ENCODE data around the gene GCKR. TPM values are rescaled to one million over a fixed set of nuclear protein-coding genes. Genes with fewer than 3 reads are reported as not detected.

The GCKR gene
- total RNA-seq, result not detected in 3 replicates

- peaks cover 13% of the 10 kb centered on the region for H3K4me1 Mint-ChIP-seq
- H3K27ac Mint-ChIP-seq, result no peak within 1 kb of the TSS
- no peak for TF ChIP-seq CTCF (IDR thresholded peaks at IDR 0.05; ENCODE audit: unreplicated experiment)
- no peak for DNase-seq (ENCODE audit: low spot score in 2 of 2, unreplicated experiment in 2 of 2)
- no peaks in the 10 kb centered on the region for H3K36me3 Mint-ChIP-seq
- peak within 1 kb of the TSS; percentile 91 for H3K4me3 Mint-ChIP-seq
- H3K27me3 Mint-ChIP-seq (ENCODE audit: low read depth), result peaks cover 69% of the 10 kb centered on the region
- H3K9me3 Mint-ChIP-seq, result no peaks in the 10 kb centered on the region
These were observed at the start of gene GCKR for GRCh38 chr2:27496357-27497287. GCKR (plus strand) TSS chr2:27496839; CDS start chr2:27496905, 66 bp downstream.

GRCh38 chr2:27448381-27448780, 48.3 kb upstream of the GCKR start:
- H3K4me3 Mint-ChIP-seq, result no peak overlapping the region
- no peaks in the 10 kb centered on the region for H3K4me1 Mint-ChIP-seq
- no peak for DNase-seq (ENCODE audit: low spot score in 2 of 2, unreplicated experiment in 2 of 2)
- peaks cover 40% of the 10 kb centered on the region for H3K36me3 Mint-ChIP-seq
- no peaks in the 10 kb centered on the region for H3K27me3 Mint-ChIP-seq (ENCODE audit: low read depth)
- H3K27ac Mint-ChIP-seq, result no peak overlapping the region
- no peaks in the 10 kb centered on the region for H3K9me3 Mint-ChIP-seq
- no peak for TF ChIP-seq CTCF (IDR thresholded peaks at IDR 0.05; ENCODE audit: unreplicated experiment)

- Mint-ChIP-seq H3K27me3 (ENCODE audit: low read depth) (no peaks in the 10 kb centered on the region), H3K4me3 (no peak overlapping the region), H3K9me3 (no peaks in the 10 kb centered on the region), H3K27ac (no peak overlapping the region), H3K36me3 (peaks cover 49% of the 10 kb centered on the region), H3K4me1 (no peaks in the 10 kb centered on the region)
- DNase-seq (ENCODE audit: low spot score in 2 of 2, unreplicated experiment in 2 of 2), result no peak
- no peak for TF ChIP-seq CTCF (IDR thresholded peaks at IDR 0.05; ENCODE audit: unreplicated experiment)
These were observed 45.5 kb upstream of the GCKR start for GRCh38 chr2:27451095-27451494.

- TF ChIP-seq CTCF (IDR thresholded peaks at IDR 0.05; ENCODE audit: unreplicated experiment), result no peak
- H3K9me3 Mint-ChIP-seq, result no peaks in the 10 kb centered on the region
- H3K27ac Mint-ChIP-seq, result no peak overlapping the region
- no peaks in the 10 kb centered on the region for H3K27me3 Mint-ChIP-seq (ENCODE audit: low read depth)
- H3K4me3 Mint-ChIP-seq, result no peak overlapping the region
- H3K4me1 Mint-ChIP-seq, result no peaks in the 10 kb centered on the region
- DNase-seq (ENCODE audit: low spot score in 2 of 2, unreplicated experiment in 2 of 2), result no peak
- peaks cover 46% of the 10 kb centered on the region for H3K36me3 Mint-ChIP-seq
These were observed 42.7 kb upstream of the GCKR start for GRCh38 chr2:27453968-27454367.

- H3K36me3 Mint-ChIP-seq, result peaks cover 22% of the 10 kb centered on the region
- H3K4me3 Mint-ChIP-seq, result no peak overlapping the region
- no peaks in the 10 kb centered on the region for H3K27me3 Mint-ChIP-seq (ENCODE audit: low read depth)
- DNase-seq (ENCODE audit: low spot score in 2 of 2, unreplicated experiment in 2 of 2), result no peak
- H3K4me1 Mint-ChIP-seq, result no peaks in the 10 kb centered on the region
- no peak overlapping the region for H3K27ac Mint-ChIP-seq
- H3K9me3 Mint-ChIP-seq, result no peaks in the 10 kb centered on the region
- TF ChIP-seq CTCF (IDR thresholded peaks at IDR 0.05; ENCODE audit: unreplicated experiment), result no peak
These were observed 35.5 kb upstream of the GCKR start for GRCh38 chr2:27461118-27461517.
